CD14-positive monocyte (primary cell): ENCODE results near the gene FAM81A. TPM values are rescaled to one million over a fixed set of nuclear protein-coding genes. Genes with fewer than 3 reads are reported as not detected.

Experiments used
- DNase-seq, 3 donors: peaks; one replicate each; pipeline ENCODE4 v3.0.0-alpha.2; 2011 to 2022
- H2AFZ ChIP-seq: 2 replicates; pipeline ENCODE4 v1.6.0; 2012; ENCODE audit warnings: mild to moderate bottlenecking, low read depth, low read length, inconsistent platforms; ENCODE audit not compliant: insufficient read depth, poor library complexity, severe bottlenecking
- H3K27ac ChIP-seq, 2 donors: 1 replicate in 1 of 2; 2 replicates in 1 of 2; pipeline ENCODE4 v1.5.1; 2012 to 2013; ENCODE audit warnings: low read length in 2 of 2, control low read depth in 1 of 2, inconsistent platforms in 1 of 2, low read depth in 1 of 2, mild to moderate bottlenecking in 1 of 2
- H3K27me3 ChIP-seq, 2 donors: one replicate each; pipeline versions ENCODE4 v1.6.0 to v1.6.1; 2011 to 2013; ENCODE audit warnings: low read length in 2 of 2; ENCODE audit not compliant: control insufficient read depth in 2 of 2, insufficient read depth in 2 of 2
- H3K36me3 ChIP-seq, 2 donors: replicated peaks in 1 of 2; 1 replicate in 1 of 2; 2 replicates in 1 of 2; pipeline versions ENCODE4 v1.5.1 to v1.6.1; 2012 to 2013; ENCODE audit warnings: low read length in 2 of 2, control low read depth in 1 of 2, inconsistent platforms in 1 of 2, mild to moderate bottlenecking in 1 of 2; ENCODE audit not compliant: insufficient read depth in 2 of 2, control insufficient read depth in 1 of 2
- H3K4me1 ChIP-seq, 2 donors: 1 replicate in 1 of 2; 2 replicates in 1 of 2; pipeline versions ENCODE4 v1.5.1 to v1.6.1; 2012 to 2013; ENCODE audit warnings: low read length in 2 of 2, control low read depth in 1 of 2, inconsistent platforms in 1 of 2, mild to moderate bottlenecking in 1 of 2, moderate library complexity in 1 of 2; ENCODE audit not compliant: insufficient read depth in 2 of 2, control insufficient read depth in 1 of 2
- H3K4me2 ChIP-seq: replicated peaks from 2 replicates; pipeline ENCODE3; 2012; ENCODE audit warnings: low read length, moderate library complexity, mild to moderate bottlenecking; ENCODE audit not compliant: poor library complexity, severe bottlenecking; ENCODE audit errors: extremely low read depth
- H3K4me3 ChIP-seq, 3 experiments: fragments of 200-600 bp in 1 of 3; sonication (generic) in 1 of 3; replicated peaks in 1 of 3; 1 replicate in 2 of 3; 2 replicates in 1 of 3; pipeline ENCODE4 v1.5.1; 2011 to 2013; ENCODE audit warnings: low read length in 3 of 3, mild to moderate bottlenecking in 3 of 3, control low read depth in 2 of 3, low read depth in 2 of 3, inconsistent platforms in 1 of 3, moderate library complexity in 1 of 3
- H3K79me2 ChIP-seq: 2 replicates; pipeline ENCODE4 v1.6.0; 2012; ENCODE audit warnings: mild to moderate bottlenecking, control low read depth, inconsistent platforms, low read length, moderate library complexity; ENCODE audit not compliant: insufficient read depth
- H3K9ac ChIP-seq: 2 replicates; pipeline ENCODE4 v1.6.0; 2017; ENCODE audit warnings: low read length, mild to moderate bottlenecking; ENCODE audit not compliant: insufficient read depth, poor library complexity, severe bottlenecking
- H3K9me3 ChIP-seq, 2 donors: replicated peaks in 1 of 2; 1 replicate in 1 of 2; 2 replicates in 1 of 2; pipeline versions ENCODE4 v1.5.1 to v1.6.1; 2012 to 2013; ENCODE audit warnings: low read length in 2 of 2, control low read depth in 1 of 2; ENCODE audit not compliant: control insufficient read depth in 1 of 2, insufficient read depth in 1 of 2
- H4K20me1 ChIP-seq: 2 replicates; pipeline ENCODE4 v1.6.0; 2012; ENCODE audit warnings: mild to moderate bottlenecking, low read length, control low read depth, moderate library complexity; ENCODE audit not compliant: insufficient read depth
- H3K27ac Mint-ChIP-seq, 7 donors: one replicate each; pipeline ENCODE4 v1.8.0; 2020; ENCODE audit warnings: mild to moderate bottlenecking in 7 of 7, mixed read lengths in 7 of 7, moderate library complexity in 6 of 7, inconsistent platforms in 2 of 7
- H3K27me3 Mint-ChIP-seq, 3 donors: one replicate each; pipeline ENCODE4 v1.8.0; 2021 to 2022; ENCODE audit warnings: low read depth in 3 of 3, mild to moderate bottlenecking in 3 of 3, mixed read lengths in 3 of 3, moderate library complexity in 3 of 3, inconsistent platforms in 1 of 3
- H3K36me3 Mint-ChIP-seq, 2 donors: one replicate each; pipeline ENCODE4 v1.8.0; 2020; ENCODE audit warnings: mixed read lengths in 2 of 2, inconsistent platforms in 1 of 2, mild to moderate bottlenecking in 1 of 2
- H3K4me1 Mint-ChIP-seq: one replicate; pipeline ENCODE4 v1.8.0; 2020; ENCODE audit warnings: mild to moderate bottlenecking, mixed read lengths
- H3K4me3 Mint-ChIP-seq, 2 donors: one replicate each; pipeline ENCODE4 v1.8.0; 2020; ENCODE audit warnings: mild to moderate bottlenecking in 2 of 2, mixed read lengths in 2 of 2, moderate library complexity in 1 of 2
- H3K9me3 Mint-ChIP-seq, 7 donors: one replicate each; pipeline ENCODE4 v1.8.0; 2020 to 2022; ENCODE audit warnings: mixed read lengths in 7 of 7, mild to moderate bottlenecking in 6 of 7, moderate library complexity in 6 of 7, inconsistent platforms in 2 of 7
- WGBS: methylation state at CpG from one replicate; pipeline ENCODE4 v1.1.5; 2013; ENCODE audit warnings: missing lambda C conversion rate; ENCODE audit not compliant: insufficient coverage; 5-methylcytosine and 5-hydroxymethylcytosine counted together
- intact Hi-C, 2 donors: fragments of 100-400 bp; cut with micrococcal nuclease; formaldehyde crosslinking; loops; one replicate each; pipeline versions ENCODE4 v1.15.0 to v1.15.1; 2023
- polyA plus RNA-seq, 3 donors: library from polyadenylated mRNA; depleted of rRNA in 1 of 3; unstranded in 2 of 3; stranded (reverse) in 1 of 3; fragments of 300-500 nt in 2 of 3; fragments of >200 nt in 1 of 3; fragmentation: Illumina TruSeq in 2 of 3; gene quantifications; 1 replicate in 2 of 3; 2 replicates in 1 of 3; pipeline ENCODE4 v1.2.3, GENCODE V29; 2012 to 2021
- TF ChIP-seq, protein P1 (sequence below): fragments of 200-600 bp; IDR thresholded peaks from one replicate; pipeline ENCODE4 v1.8.0; 2022; ENCODE audit warnings: antibody characterized with exemption, mild to moderate bottlenecking

The FAM81A gene
- polyA plus RNA-seq, 3 donors, result 0.40 to 0.66 TPM; not detected in 1

- no peak overlapping the region for H3K4me3 ChIP-seq
- intact Hi-C loops, result no loop called here
- H3K4me2 ChIP-seq, result no peak overlapping the region
- Mint-ChIP-seq H3K4me1 (peaks cover 29% of the 10 kb centered on the region), H3K27ac (no peak overlapping the region), H3K36me3 (no peaks in the 10 kb centered on the region), H3K4me3 (no peak overlapping the region), H3K9me3 (no peaks in the 10 kb centered on the region), H3K27me3 (peaks cover 0 to 7% (median 4%) of the 10 kb centered on the region in 3 donors)
- TF ChIP-seq, protein P1, sequence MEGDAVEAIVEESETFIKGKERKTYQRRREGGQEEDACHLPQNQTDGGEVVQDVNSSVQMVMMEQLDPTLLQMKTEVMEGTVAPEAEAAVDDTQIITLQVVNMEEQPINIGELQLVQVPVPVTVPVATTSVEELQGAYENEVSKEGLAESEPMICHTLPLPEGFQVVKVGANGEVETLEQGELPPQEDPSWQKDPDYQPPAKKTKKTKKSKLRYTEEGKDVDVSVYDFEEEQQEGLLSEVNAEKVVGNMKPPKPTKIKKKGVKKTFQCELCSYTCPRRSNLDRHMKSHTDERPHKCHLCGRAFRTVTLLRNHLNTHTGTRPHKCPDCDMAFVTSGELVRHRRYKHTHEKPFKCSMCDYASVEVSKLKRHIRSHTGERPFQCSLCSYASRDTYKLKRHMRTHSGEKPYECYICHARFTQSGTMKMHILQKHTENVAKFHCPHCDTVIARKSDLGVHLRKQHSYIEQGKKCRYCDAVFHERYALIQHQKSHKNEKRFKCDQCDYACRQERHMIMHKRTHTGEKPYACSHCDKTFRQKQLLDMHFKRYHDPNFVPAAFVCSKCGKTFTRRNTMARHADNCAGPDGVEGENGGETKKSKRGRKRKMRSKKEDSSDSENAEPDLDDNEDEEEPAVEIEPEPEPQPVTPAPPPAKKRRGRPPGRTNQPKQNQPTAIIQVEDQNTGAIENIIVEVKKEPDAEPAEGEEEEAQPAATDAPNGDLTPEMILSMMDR, result no peak
- no peaks in the 10 kb centered on the region for H3K9me3 ChIP-seq
- H3K9ac ChIP-seq, result no peak overlapping the region
- H2AFZ ChIP-seq, result no peak overlapping the region
- H3K27ac ChIP-seq, result no peak overlapping the region
- no peaks in the 10 kb centered on the region for H4K20me1 ChIP-seq
- WGBS, result no CpG with 5 or more reads among the region's 3 CpGs
- no peaks in the 10 kb centered on the region for H3K79me2 ChIP-seq
- DNase-seq, result no peak
- H3K27me3 ChIP-seq, result no peaks in the 10 kb centered on the region
- no peaks in the 10 kb centered on the region for H3K36me3 ChIP-seq
- H3K4me1 ChIP-seq, result peaks cover 20 to 22% of the 10 kb centered on the region in 2 donors
These were observed 17.9 kb upstream of the FAM81A start for GRCh38 chr15:59420108-59420507.

- peaks cover 20 to 22% of the 10 kb centered on the region in 2 donors for H3K4me1 ChIP-seq
- no peaks in the 10 kb centered on the region for H4K20me1 ChIP-seq
- Mint-ChIP-seq H3K27me3 (peaks cover 0 to 7% (median 3%) of the 10 kb centered on the region in 3 donors), H3K4me1 (peaks cover 27% of the 10 kb centered on the region), H3K36me3 (no peaks in the 10 kb centered on the region), H3K9me3 (no peaks in the 10 kb centered on the region), H3K4me3 (no peak overlapping the region), H3K27ac (no peak overlapping the region)
- H3K27me3 ChIP-seq, result no peaks in the 10 kb centered on the region
- no peaks in the 10 kb centered on the region for H3K9me3 ChIP-seq
- no peak overlapping the region for H3K27ac ChIP-seq
- no peak overlapping the region for H3K4me3 ChIP-seq
- WGBS, result 48% methylated on average over 11 of the region's 16 CpGs
- TF ChIP-seq, protein P1, result no peak
- no peaks in the 10 kb centered on the region for H3K79me2 ChIP-seq
- intact Hi-C loops, result no loop called here
- H3K36me3 ChIP-seq, result no peaks in the 10 kb centered on the region
- no peak overlapping the region for H3K9ac ChIP-seq
- H2AFZ ChIP-seq, result no peak overlapping the region
- no peak overlapping the region for H3K4me2 ChIP-seq
- no peak for DNase-seq
These were observed 16.9 kb upstream of the FAM81A start for GRCh38 chr15:59420986-59421618.
